Stimulated activated naive CD8-positive, alpha-beta T cell treated with anti-CD3 and anti-CD28 coated beads, Interleukin-15, amount 100 ng/mL, for 72 hours (primary cell): Measurements from ENCODE around the gene TRAP1.
"Not testable (repeated sequence)": the region's sequence is repeated elsewhere in the genome, so short reads cannot be mapped to it uniquely, and the experiment has no call there.

Source experiments
- ATAC-seq: fragments of 150-1000 bp; cut with Tn5 transposase; 2 replicates; pipeline ENCODE4 v1.10.0; 2021; ENCODE audit warnings: mild to moderate bottlenecking, moderate library complexity
- DNase-seq, 2 donors: peaks; one replicate each; pipeline ENCODE4 v3.0.0; 2021 to 2022
- H3K27ac Mint-ChIP-seq, 2 donors: one replicate each; pipeline ENCODE4 v1.8.0; 2022; ENCODE audit warnings: mild to moderate bottlenecking in 2 of 2, mixed read lengths in 2 of 2, moderate library complexity in 2 of 2
- H3K27me3 Mint-ChIP-seq: one replicate; pipeline ENCODE4 v1.8.0; 2022; ENCODE audit warnings: mixed read lengths
- H3K4me1 Mint-ChIP-seq: one replicate; pipeline ENCODE4 v1.8.0; 2022; ENCODE audit warnings: mild to moderate bottlenecking, mixed read lengths
- H3K4me3 Mint-ChIP-seq, 2 donors: one replicate each; pipeline ENCODE4 v1.8.0; 2022; ENCODE audit warnings: mild to moderate bottlenecking in 2 of 2, mixed read lengths in 2 of 2, moderate library complexity in 1 of 2
- H3K9me3 Mint-ChIP-seq, 2 donors: one replicate each; pipeline ENCODE4 v1.8.0; 2022; ENCODE audit warnings: mixed read lengths in 2 of 2

The TRAP1 gene

GRCh38 chr16:3610698-3611145 lies 106.6 kb downstream of the TRAP1 start:
- Mint-ChIP-seq H3K4me3 (peak overlapping the region; percentile 96 to 100), H3K4me1 (peaks cover 58% of the 10 kb centered on the region), H3K27ac (peak overlapping the region in 1 of 2 donors; percentile 6), H3K27me3 (no peaks in the 10 kb centered on the region), H3K9me3 (no peaks in the 10 kb centered on the region)
- DNase-seq (no peak), ATAC-seq (no peak)

GRCh38 chr16:3609895-3610697 lies 107.2 kb downstream of the TRAP1 start:
- Mint-ChIP-seq H3K4me3 (peak overlapping the region; percentile 96 to 100), H3K27me3 (no peaks in the 10 kb centered on the region), H3K4me1 (peaks cover 53% of the 10 kb centered on the region), H3K9me3 (no peaks in the 10 kb centered on the region), H3K27ac (peak overlapping the region in 1 of 2 donors; percentile 6)
- no peak for ATAC-seq
- DNase-seq: no peak

GRCh38 chr16:3608976-3609375 lies 108.3 kb downstream of the TRAP1 start:
- peaks cover 43% of the 10 kb centered on the region for H3K4me1 Mint-ChIP-seq
- DNase-seq, H3K27me3 Mint-ChIP-seq, H3K4me3 Mint-ChIP-seq, H3K27ac Mint-ChIP-seq, ATAC-seq, H3K9me3 Mint-ChIP-seq: not testable (repeated sequence)

GRCh38 chr16:3608069-3608468 lies 109.3 kb downstream of the TRAP1 start:
- Mint-ChIP-seq H3K27me3 (no peaks in the 10 kb centered on the region), H3K27ac (no peak overlapping the region), H3K4me1 (peaks cover 34% of the 10 kb centered on the region), H3K9me3 (no peaks in the 10 kb centered on the region), H3K4me3 (no peak overlapping the region)
- DNase-seq (no peak), ATAC-seq (no peak)
